Peyer's patch (tissue), 4 donors: ENCODE measurements around the gene CCNYL1.

ENCODE experiments used
- POLR2A ChIP-seq, 2 donors: fragments of 450-650 bp; IDR thresholded peaks; one replicate each; pipeline ENCODE4 v1.5.1; 2017; ENCODE audit warnings: antibody characterized with exemption in 2 of 2, mild to moderate bottlenecking in 2 of 2, moderate library complexity in 2 of 2
- TF ChIP-seq, protein P1 (sequence below), 6 experiments: fragments of 450-650 bp in 4 of 6; fragments of 200-600 bp in 2 of 6; sonication (generic) in 1 of 6; IDR thresholded peaks; one replicate each; pipeline ENCODE4 v1.5.1; 2017 to 2019; ENCODE audit warnings: antibody characterized with exemption in 6 of 6, mild to moderate bottlenecking in 3 of 6, moderate library complexity in 1 of 6

DNA sequence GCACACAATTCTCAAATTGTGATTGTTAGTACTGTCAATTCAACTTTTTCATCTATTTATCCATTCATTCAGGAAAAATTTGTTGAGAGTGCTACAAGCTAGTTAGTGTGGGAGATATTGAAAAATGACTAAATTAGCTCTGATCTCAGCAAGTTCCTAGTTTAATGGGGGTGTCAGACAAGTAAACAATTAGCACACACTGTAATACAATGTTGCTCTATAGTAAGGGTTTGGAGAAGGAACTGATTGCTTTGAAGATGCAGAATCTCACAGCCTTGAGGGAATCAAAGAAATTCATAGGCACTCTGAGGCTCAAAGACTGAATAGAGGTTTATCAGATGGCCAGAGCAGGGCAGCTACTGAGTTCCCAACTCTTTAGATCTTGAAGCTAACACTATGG is 6.8 kb upstream of the CCNYL1 start:
- TF ChIP-seq, protein P1, sequence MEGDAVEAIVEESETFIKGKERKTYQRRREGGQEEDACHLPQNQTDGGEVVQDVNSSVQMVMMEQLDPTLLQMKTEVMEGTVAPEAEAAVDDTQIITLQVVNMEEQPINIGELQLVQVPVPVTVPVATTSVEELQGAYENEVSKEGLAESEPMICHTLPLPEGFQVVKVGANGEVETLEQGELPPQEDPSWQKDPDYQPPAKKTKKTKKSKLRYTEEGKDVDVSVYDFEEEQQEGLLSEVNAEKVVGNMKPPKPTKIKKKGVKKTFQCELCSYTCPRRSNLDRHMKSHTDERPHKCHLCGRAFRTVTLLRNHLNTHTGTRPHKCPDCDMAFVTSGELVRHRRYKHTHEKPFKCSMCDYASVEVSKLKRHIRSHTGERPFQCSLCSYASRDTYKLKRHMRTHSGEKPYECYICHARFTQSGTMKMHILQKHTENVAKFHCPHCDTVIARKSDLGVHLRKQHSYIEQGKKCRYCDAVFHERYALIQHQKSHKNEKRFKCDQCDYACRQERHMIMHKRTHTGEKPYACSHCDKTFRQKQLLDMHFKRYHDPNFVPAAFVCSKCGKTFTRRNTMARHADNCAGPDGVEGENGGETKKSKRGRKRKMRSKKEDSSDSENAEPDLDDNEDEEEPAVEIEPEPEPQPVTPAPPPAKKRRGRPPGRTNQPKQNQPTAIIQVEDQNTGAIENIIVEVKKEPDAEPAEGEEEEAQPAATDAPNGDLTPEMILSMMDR (IDR thresholded peaks at IDR 0.05), result no peak
- TF ChIP-seq POLR2A (IDR thresholded peaks at IDR 0.05), result no peak
